HUES64 (cell line): ENCODE data around the gene CAMK1D.
A peak's percentile ranks its signal among the peaks of the same experiment; 100 is the strongest.

Source experiments
- H3K27ac ChIP-seq: 2 replicates; pipeline ENCODE4 v1.7.0; 2013; ENCODE audit warnings: low read depth, low read length, inconsistent platforms
- H3K27me3 ChIP-seq: 2 replicates; pipeline ENCODE4 v1.6.1; 2013; ENCODE audit warnings: mild to moderate bottlenecking, low read length; ENCODE audit not compliant: insufficient read depth
- H3K36me3 ChIP-seq: 2 replicates; pipeline ENCODE4 v1.6.1; 2013; ENCODE audit warnings: mild to moderate bottlenecking, low read length; ENCODE audit not compliant: insufficient read depth
- H3K4me1 ChIP-seq: 2 replicates; pipeline ENCODE4 v1.6.1; 2013; ENCODE audit warnings: mild to moderate bottlenecking, low read length, moderate library complexity; ENCODE audit not compliant: insufficient read depth
- H3K4me3 ChIP-seq: 2 replicates; pipeline ENCODE4 v1.5.1; 2013; ENCODE audit warnings: mild to moderate bottlenecking, low read length, moderate library complexity
- H3K9ac ChIP-seq: 2 replicates; pipeline ENCODE4 v1.6.1; 2013; ENCODE audit warnings: mild to moderate bottlenecking, low read depth, low read length
- H3K9me3 ChIP-seq: 2 replicates; pipeline ENCODE4 v1.6.1; 2013; ENCODE audit warnings: low read depth, low read length; ENCODE audit not compliant: insufficient read depth
- WGBS: fragments of 150-250, 120-280 bp; methylation state at CpG from one replicate; pipeline ENCODE4 v1.1.7; 2013; ENCODE audit warnings: missing lambda C conversion rate; 5-methylcytosine and 5-hydroxymethylcytosine counted together

Gene CAMK1D

GRCh38 chr10:12504176-12504575 is 154.8 kb downstream of the CAMK1D start:
- H3K36me3 ChIP-seq, result no peaks in the 10 kb centered on the region
- no peaks in the 10 kb centered on the region for H3K27me3 ChIP-seq
- H3K4me1 ChIP-seq, result peaks cover 10% of the 10 kb centered on the region
- no peaks in the 10 kb centered on the region for H3K9me3 ChIP-seq
- no peak overlapping the region for H3K4me3 ChIP-seq
- no peak overlapping the region for H3K9ac ChIP-seq
- H3K27ac ChIP-seq, result no peak overlapping the region
- 91% methylated on average over 11 of the region's 11 CpGs for WGBS

DNA sequence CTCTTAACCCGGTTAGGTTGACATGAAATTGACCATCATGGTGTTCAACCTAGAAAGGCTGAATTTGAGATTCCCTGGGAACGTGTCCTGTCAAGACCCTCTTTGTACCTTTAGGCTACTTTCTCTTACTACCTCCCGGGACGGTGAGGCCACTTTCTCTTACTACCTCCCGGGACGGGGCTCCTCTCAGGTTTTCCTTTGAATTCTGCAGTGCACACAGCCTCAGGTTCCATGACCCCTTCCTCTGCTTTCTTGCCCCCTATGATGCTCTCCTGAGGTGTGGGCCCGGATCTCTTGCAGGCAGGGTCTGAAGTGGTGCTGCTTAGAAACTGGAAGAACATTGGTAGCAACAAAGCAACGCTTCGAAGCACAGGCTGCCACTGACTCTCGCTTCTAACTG is 155.3 kb downstream of the CAMK1D start:
- whole genome bisulfite sequencing, result 94% methylated on average over 10 of the region's 10 CpGs
- Histone ChIP-seq H3K27ac (no peak overlapping the region), H3K27me3 (no peaks in the 10 kb centered on the region), H3K9ac (no peak overlapping the region), H3K9me3 (no peaks in the 10 kb centered on the region), H3K4me3 (no peak overlapping the region), H3K36me3 (no peaks in the 10 kb centered on the region), H3K4me1 (peaks cover 9% of the 10 kb centered on the region)

DNA sequence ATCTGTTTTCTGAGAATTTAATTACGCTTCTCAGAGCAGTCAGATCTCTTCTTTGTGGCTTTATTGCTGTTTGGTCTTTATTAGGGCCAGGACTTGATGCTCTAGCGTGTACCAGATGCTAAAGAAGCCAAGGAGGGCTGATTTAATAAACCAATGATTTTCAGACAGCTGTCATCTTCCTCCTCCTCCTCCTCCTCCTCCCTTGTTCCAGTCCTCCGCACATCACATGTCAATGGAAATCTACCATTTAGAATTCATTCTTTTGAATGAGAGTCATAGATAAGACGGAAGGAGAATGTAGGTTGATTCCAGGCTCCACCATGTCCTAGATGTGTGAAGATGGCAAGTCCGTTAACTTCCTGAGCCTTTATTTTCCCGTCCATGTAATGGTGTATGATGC is 156.3 kb downstream of the CAMK1D start:
- Histone ChIP-seq H3K4me1 (peaks cover 4% of the 10 kb centered on the region), H3K9ac (no peak overlapping the region), H3K27me3 (no peaks in the 10 kb centered on the region), H3K27ac (no peak overlapping the region), H3K36me3 (no peaks in the 10 kb centered on the region), H3K9me3 (no peaks in the 10 kb centered on the region), H3K4me3 (no peak overlapping the region)
- 96% methylated on average over 5 of the region's 6 CpGs for WGBS

DNA sequence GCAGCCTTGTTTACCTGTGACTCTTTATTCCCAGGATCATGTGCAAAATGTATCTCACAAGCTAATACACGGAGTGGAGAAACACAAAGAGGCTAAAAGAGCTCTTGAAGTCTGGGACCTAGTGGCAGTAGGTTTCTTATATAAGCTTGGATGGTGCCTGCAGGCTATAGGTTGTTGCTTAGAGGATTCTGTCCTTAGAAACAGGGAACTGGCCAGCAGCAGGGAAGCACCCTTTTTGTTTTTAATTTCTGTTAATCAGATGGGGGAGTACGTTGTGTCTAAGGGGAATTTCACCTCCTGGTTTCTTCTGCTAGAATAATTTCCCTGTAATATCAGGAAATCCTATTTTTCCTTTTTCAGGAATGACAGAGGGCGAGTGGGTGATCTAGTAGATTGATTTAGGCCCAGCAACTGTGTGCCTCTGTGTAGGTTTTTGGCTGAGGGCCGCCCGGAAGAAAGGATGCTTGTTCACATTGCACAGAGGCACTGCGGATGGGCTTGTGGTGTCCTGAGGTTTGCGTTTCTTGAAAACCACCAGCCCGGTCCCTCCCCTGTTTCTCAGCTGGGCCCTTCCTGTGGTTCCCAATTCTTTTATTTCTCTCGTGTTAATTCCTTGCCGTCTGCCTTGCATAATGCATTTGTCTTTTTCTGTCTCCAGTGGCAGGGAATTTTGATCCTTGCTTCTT is 158.0 kb downstream of the CAMK1D start:
- H3K27me3 ChIP-seq, result no peaks in the 10 kb centered on the region

GRCh38 chr10:12508165-12508564 is 158.8 kb downstream of the CAMK1D start:
- Histone ChIP-seq H3K9me3 (no peaks in the 10 kb centered on the region), H3K9ac (no peak overlapping the region), H3K27ac (no peak overlapping the region), H3K4me1 (no peaks in the 10 kb centered on the region), H3K4me3 (no peak overlapping the region), H3K27me3 (no peaks in the 10 kb centered on the region), H3K36me3 (no peaks in the 10 kb centered on the region)
- WGBS, result 94% methylated on average over 5 of the region's 5 CpGs

More for the DNA sequence above, 158.0 kb downstream of the CAMK1D start:
- Histone ChIP-seq H3K9me3 (no peaks in the 10 kb centered on the region), H3K9ac (no peak overlapping the region), H3K36me3 (no peaks in the 10 kb centered on the region), H3K4me3 (no peak overlapping the region), H3K27ac (no peak overlapping the region), H3K4me1 (no peaks in the 10 kb centered on the region)
- WGBS, result 86% methylated on average over 10 of the region's 10 CpGs

DNA sequence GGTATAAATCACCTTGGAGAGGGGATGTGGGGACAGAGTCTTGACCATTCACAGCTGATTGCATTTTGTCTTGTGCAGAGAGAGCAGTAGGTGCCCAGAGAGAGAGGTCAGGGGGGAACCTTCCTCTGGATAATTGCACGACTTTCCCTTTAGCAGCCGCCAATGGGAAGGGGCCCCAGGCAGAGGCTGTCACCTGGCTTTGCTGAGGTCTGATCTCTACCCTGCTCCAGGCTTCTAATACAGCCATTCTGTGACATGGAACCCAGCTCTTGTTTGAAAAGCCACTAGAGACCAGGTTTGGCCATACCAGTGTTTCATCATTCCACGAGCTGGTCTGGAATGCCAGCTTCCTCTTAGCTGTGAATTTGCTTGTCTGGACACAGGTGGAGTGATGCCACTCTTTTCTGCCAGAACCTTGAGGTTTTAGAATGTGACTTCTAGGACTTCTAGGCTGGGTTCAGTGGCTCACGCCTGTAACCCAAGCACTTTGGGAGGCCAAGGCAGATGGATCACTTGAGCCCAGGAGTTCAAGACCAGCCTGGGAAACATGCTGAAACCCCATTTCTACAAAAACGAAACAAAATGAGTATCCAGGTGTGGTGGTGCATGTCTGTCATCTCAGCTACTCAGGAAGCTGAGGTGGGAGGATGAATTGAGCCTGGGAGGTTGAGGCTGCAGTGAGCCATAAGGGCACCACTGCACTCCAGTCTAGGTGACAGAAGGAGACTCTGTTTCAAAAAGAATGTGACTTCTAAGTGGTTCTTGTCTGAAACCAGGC is 159.9 kb downstream of the CAMK1D start:
- Histone ChIP-seq H3K27ac (no peak overlapping the region), H3K4me1 (no peaks in the 10 kb centered on the region), H3K36me3 (no peaks in the 10 kb centered on the region), H3K27me3 (no peaks in the 10 kb centered on the region), H3K4me3 (no peak overlapping the region), H3K9me3 (no peaks in the 10 kb centered on the region), H3K9ac (no peak overlapping the region)
- 93% methylated on average over 5 of the region's 5 CpGs for WGBS

- H3K9ac ChIP-seq, result no peak overlapping the region
- no peaks in the 10 kb centered on the region for H3K9me3 ChIP-seq
- no peak overlapping the region for H3K27ac ChIP-seq
- H3K36me3 ChIP-seq, result no peaks in the 10 kb centered on the region
- H3K4me3 ChIP-seq, result no peak overlapping the region
- no peaks in the 10 kb centered on the region for H3K27me3 ChIP-seq
- H3K4me1 ChIP-seq, result no peaks in the 10 kb centered on the region
- 88% methylated on average over 2 of the region's 2 CpGs for WGBS
These were observed 160.4 kb downstream of the CAMK1D start for GRCh38 chr10:12509794-12510100.

- no peaks in the 10 kb centered on the region for H3K9me3 ChIP-seq
- 90% methylated on average over 8 of the region's 8 CpGs for WGBS
- no peaks in the 10 kb centered on the region for H3K4me1 ChIP-seq
- H3K4me3 ChIP-seq, result no peak overlapping the region
- no peaks in the 10 kb centered on the region for H3K27me3 ChIP-seq
- 0 out of 2 replicates have a peak overlapping the region, but pooled peaks have one; percentile 5 for H3K9ac ChIP-seq
- no peaks in the 10 kb centered on the region for H3K36me3 ChIP-seq
- no peak overlapping the region for H3K27ac ChIP-seq
These were observed 161.2 kb downstream of the CAMK1D start for GRCh38 chr10:12510501-12510941.

DNA sequence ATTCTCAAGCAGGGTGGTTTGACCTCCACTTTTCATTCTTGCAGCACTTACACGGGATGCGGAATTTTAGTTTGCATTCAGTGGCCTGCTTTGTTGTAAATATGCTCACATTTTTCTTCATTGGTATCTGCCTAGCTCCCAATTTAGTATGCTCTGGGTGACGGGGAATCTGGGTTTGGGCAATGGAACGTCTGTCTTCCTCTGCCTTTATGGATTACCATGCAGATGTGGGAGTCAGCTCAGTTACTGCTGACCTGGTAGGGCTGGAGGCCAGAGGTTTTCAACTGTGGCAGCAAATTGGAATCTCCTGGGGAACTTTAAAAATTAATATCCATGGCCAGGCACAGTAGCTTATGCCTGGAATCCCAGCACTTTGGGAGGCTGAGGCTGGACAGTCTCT is 161.6 kb downstream of the CAMK1D start:
- H3K4me3 ChIP-seq, result no peak overlapping the region
- H3K36me3 ChIP-seq, result no peaks in the 10 kb centered on the region
- H3K27me3 ChIP-seq, result no peaks in the 10 kb centered on the region
- H3K4me1 ChIP-seq, result no peaks in the 10 kb centered on the region
- 79% methylated on average over 4 of the region's 4 CpGs for WGBS
- no peak overlapping the region for H3K27ac ChIP-seq
- H3K9ac ChIP-seq, result 0 out of 2 replicates have a peak overlapping the region, but pooled peaks have one; percentile 5
- no peaks in the 10 kb centered on the region for H3K9me3 ChIP-seq

- Histone ChIP-seq H3K27me3 (no peaks in the 10 kb centered on the region), H3K4me1 (no peaks in the 10 kb centered on the region), H3K27ac (no peak overlapping the region), H3K4me3 (no peak overlapping the region), H3K9ac (no peak overlapping the region), H3K36me3 (no peaks in the 10 kb centered on the region), H3K9me3 (no peaks in the 10 kb centered on the region)
- WGBS, result 94% methylated on average over 9 of the region's 9 CpGs
These were observed 162.3 kb downstream of the CAMK1D start for GRCh38 chr10:12511651-12512050.

- no peaks in the 10 kb centered on the region for H3K4me1 ChIP-seq
- H3K9ac ChIP-seq, result no peak overlapping the region
- H3K36me3 ChIP-seq, result no peaks in the 10 kb centered on the region
- H3K27me3 ChIP-seq, result no peaks in the 10 kb centered on the region
- H3K4me3 ChIP-seq, result no peak overlapping the region
- H3K27ac ChIP-seq, result no peak overlapping the region
- H3K9me3 ChIP-seq, result no peaks in the 10 kb centered on the region
- WGBS, result 93% methylated on average over 16 of the region's 18 CpGs
These were observed 163.1 kb downstream of the CAMK1D start for GRCh38 chr10:12512332-12513002.
